HepG2 (cell line): ENCODE results near the gene SLC6A12. TPM values are rescaled to one million over a fixed set of nuclear protein-coding genes. Genes with fewer than 3 reads are reported as not detected.

Source experiments
- ATAC-seq: fragments of 200-7000 bp; cut with Tn5 transposase; 3 replicates; pipeline ENCODE4 v1.9.1; 2020; ENCODE audit warnings: mild to moderate bottlenecking, moderate library complexity
- BruUV-seq: library from RNA; stranded (reverse); fragments of 400-500 nt; replicated peaks from 2 replicates; lab custom pipeline; 2021; lab: Mats Ljungman, UMichigan
- CTCF ChIA-PET: fragments of 300-600 bp; formaldehyde crosslinking; extraction: SDS; loops from one replicate; lab custom pipeline; 2021; ENCODE audit warnings: low total read pairs, inconsistent platforms, low intra/inter-chr PET ratio; lab: Yijun Ruan, JAX
- POLR2A ChIA-PET: fragments of 350-600 bp; sonication (Branson Sonifier 250); formaldehyde crosslinking; loops from one replicate; lab custom pipeline; 2020; ENCODE audit warnings: antibody characterized with exemption, inconsistent platforms; lab: Yijun Ruan, JAX
- DNase-seq: peaks from one replicate; pipeline ENCODE4 v3.0.0-alpha.2; 2015; ENCODE audit warnings: low spot score
- FAIRE-seq: peaks from 3 replicates; lab custom pipeline; 2011; peaks lifted over from hg19 to GRCh38; lab: Jason Lieb, UNC
- H2AFZ ChIP-seq: one replicate; pipeline ENCODE4 v1.6.1; 2011; ENCODE audit warnings: low read length, inconsistent platforms
- H3K27ac ChIP-seq: fragments of 300-600 bp; 3 replicates; pipeline ENCODE4 v1.8.0; 2011; ENCODE audit warnings: mixed run types, mild to moderate bottlenecking, mixed read lengths, low read length, inconsistent platforms; ENCODE audit not compliant: insufficient read depth; ENCODE audit errors: extremely low read length
- H3K27me3 ChIP-seq, 2 experiments: fragments of 200-600 bp in 1 of 2; 2 replicates in 1 of 2; 3 replicates in 1 of 2; pipeline versions ENCODE4 v1.6.0 to v1.8.0; 2011; ENCODE audit warnings: low read length in 2 of 2, mild to moderate bottlenecking in 2 of 2, moderate library complexity in 2 of 2, inconsistent platforms in 1 of 2; ENCODE audit not compliant: insufficient read depth in 2 of 2, control insufficient read depth in 1 of 2
- H3K36me3 ChIP-seq, 2 experiments: fragments of 200-600 bp in 1 of 2; replicated peaks in 1 of 2; 2 replicates in 1 of 2; 3 replicates in 1 of 2; pipeline versions ENCODE4 v1.5.1 to v1.8.0; 2011; ENCODE audit warnings: low read length in 2 of 2, inconsistent platforms in 1 of 2; ENCODE audit not compliant: insufficient read depth in 2 of 2, control insufficient read depth in 1 of 2
- H3K4me1 ChIP-seq: 2 replicates; pipeline ENCODE4 v1.5.1; 2012; ENCODE audit warnings: low read length, inconsistent platforms; ENCODE audit not compliant: insufficient read depth
- H3K4me2 ChIP-seq: 2 replicates; pipeline ENCODE4 v1.6.0; 2011; ENCODE audit warnings: low read depth, low read length, inconsistent platforms
- H3K4me3 ChIP-seq, 3 experiments: fragments of 200-600 bp in 1 of 3; sonication (generic), shearing (Covaris generic) in 1 of 3; replicated peaks in 1 of 3; 2 replicates each; pipeline ENCODE4 v1.5.1; 2011 to 2016; ENCODE audit warnings: low read length in 3 of 3, inconsistent platforms in 2 of 3, low read depth in 2 of 3, mild to moderate bottlenecking in 2 of 3, control low read depth in 1 of 3, mixed read lengths in 1 of 3; ENCODE audit not compliant: insufficient read depth in 1 of 3
- H3K79me2 ChIP-seq: one replicate; pipeline ENCODE4 v1.6.1; 2011; ENCODE audit warnings: low read length, inconsistent platforms; ENCODE audit not compliant: insufficient read depth
- H3K9ac ChIP-seq: 2 replicates; pipeline ENCODE4 v1.6.0; 2011; ENCODE audit warnings: mild to moderate bottlenecking, low read depth, low read length, inconsistent platforms; ENCODE audit not compliant: insufficient read depth
- H3K9me3 ChIP-seq: 2 replicates; pipeline ENCODE4 v1.5.1; 2012; ENCODE audit warnings: mild to moderate bottlenecking, low read length
- H4K20me1 ChIP-seq: 2 replicates; pipeline ENCODE4 v1.6.0; 2011; ENCODE audit warnings: inconsistent platforms, mild to moderate bottlenecking, low read length, moderate library complexity; ENCODE audit not compliant: insufficient read depth
- ARNTL ChIP-seq: sonication (generic); formaldehyde crosslinking; IDR thresholded peaks from 2 replicates; pipeline ENCODE4 v1.4.0; 2020; ENCODE audit warnings: mild to moderate bottlenecking, missing genetic modification reagents
- CHCHD3 ChIP-seq: sonication (generic); formaldehyde crosslinking; IDR thresholded peaks from 2 replicates; pipeline ENCODE4 v1.8.0; 2022; ENCODE audit warnings: mild to moderate bottlenecking, missing genetic modification reagents, moderate library complexity
- DZIP1 ChIP-seq: sonication (generic); formaldehyde crosslinking; IDR thresholded peaks from 2 replicates; pipeline ENCODE4 v1.5.0; 2020; ENCODE audit warnings: mild to moderate bottlenecking, missing genetic modification reagents
- MED13 ChIP-seq: sonication (generic); formaldehyde crosslinking; IDR thresholded peaks from 2 replicates; pipeline ENCODE4 v1.5.0; 2020; ENCODE audit warnings: missing genetic modification reagents
- SMARCE1 ChIP-seq: fragments of 450-650 bp; IDR thresholded peaks from 2 replicates; pipeline ENCODE4 v1.6.1; 2017; ENCODE audit warnings: borderline replicate concordance
- SRSF4 ChIP-seq: fragments of 200-400 bp; formaldehyde crosslinking; IDR thresholded peaks from one replicate; pipeline ENCODE4 v1.6.1; 2018; ENCODE audit warnings: mild to moderate bottlenecking, low read depth, low read length, moderate library complexity; ENCODE audit not compliant: poor library complexity, severe bottlenecking
- U2AF2 ChIP-seq: fragments of 200-400 bp; formaldehyde crosslinking; IDR thresholded peaks from 2 replicates; pipeline ENCODE4 v1.6.1; 2017; ENCODE audit warnings: low read depth, mild to moderate bottlenecking, low read length
- ZNF343 ChIP-seq: sonication (generic); formaldehyde crosslinking; IDR thresholded peaks from 2 replicates; pipeline ENCODE4 v1.4.0; 2020; ENCODE audit warnings: mild to moderate bottlenecking, missing genetic modification reagents
- ZNF709 ChIP-seq: sonication (generic); formaldehyde crosslinking; IDR thresholded peaks from 2 replicates; pipeline ENCODE4 v1.5.0; 2020; ENCODE audit warnings: mild to moderate bottlenecking, missing genetic modification reagents
- WGBS: methylation state at CpG from one replicate; pipeline ENCODE4 v1.1.6; 2017; ENCODE audit warnings: low lambda C conversion rate; 5-methylcytosine and 5-hydroxymethylcytosine counted together
- in situ Hi-C: cut with HindIII; loops from 2 replicates; pipeline ENCODE4 v1.10.0; 2017; ENCODE audit warnings: low pct_unique_long_range_greater_than_20kb; ENCODE audit not compliant: extremely low pct_ligation_motif_present
- intact Hi-C: fragments of 100-400 bp; cut with micrococcal nuclease; formaldehyde crosslinking; loops from one replicate; pipeline ENCODE4 v1.10.0; 2022; ENCODE audit not compliant: unreplicated experiment
- polyA plus RNA-seq, 8 experiments: library from polyadenylated mRNA; depleted of rRNA in 3 of 8; stranded (reverse) in 7 of 8; unstranded in 1 of 8; fragments of >200 nt; fragmentation: Illumina TruSeq in 4 of 8; extraction: Trizol in 4 of 8; gene quantifications; 2 replicates each; pipeline versions ENCODE4 v1.2.1 to v1.2.3, GENCODE V29; 2011 to 2016; ENCODE audit warnings: low read depth in 4 of 8, missing spikeins in 1 of 8, mixed read lengths in 1 of 8; ENCODE audit not compliant: insufficient read depth in 1 of 8
- total RNA-seq, 5 experiments: library from RNA; depleted of rRNA; stranded (reverse); fragments of >200 nt; fragmentation: Illumina TruSeq; extraction: Trizol; gene quantifications; 2 replicates each; pipeline ENCODE4 v1.2.3, GENCODE V29; 2016; ENCODE audit warnings: low read depth in 1 of 5
- TF ChIP-seq, protein P1 (sequence below): sonication (generic); formaldehyde crosslinking; IDR thresholded peaks from 2 replicates; pipeline ENCODE4 v1.8.1; 2023; ENCODE audit warnings: mild to moderate bottlenecking, missing genetic modification reagents
- TF ChIP-seq, protein P2 (sequence below): sonication (generic); formaldehyde crosslinking; IDR thresholded peaks from 2 replicates; pipeline ENCODE4 v1.4.0; 2020; ENCODE audit warnings: missing genetic modification reagents; ENCODE audit errors: not compliant biosample characterization
- TF ChIP-seq, protein P3 (sequence below): IDR thresholded peaks from 2 replicates; pipeline ENCODE4 v1.6.1; 2016; ENCODE audit warnings: low read depth, control low read depth
- TF ChIP-seq, protein P4 (sequence below): sonication (generic); formaldehyde crosslinking; IDR thresholded peaks from 2 replicates; pipeline ENCODE4 v1.5.0; 2020; ENCODE audit warnings: mild to moderate bottlenecking, missing genetic modification reagents, moderate library complexity

SLC6A12 gene
- total and polyA plus RNA-seq, 2 of the 13 experiments (the other 11 are each of a cell fraction or from before 2014, with no cell fraction given) = 3.7 to 18.8 TPM

- in situ Hi-C loops = no loop called here
- H3K27ac ChIP-seq = no peak overlapping the region
- H3K79me2 ChIP-seq = no peaks in the 10 kb centered on the region
- WGBS = 74% methylated on average over 5 of the region's 10 CpGs
- no peak for ATAC-seq
- peaks cover 6% of the 10 kb centered on the region; the same call in 1 of the 2 replicates for H3K4me1 ChIP-seq
- no peak overlapping the region for H3K4me2 ChIP-seq
- no TSS peak for BruUV-seq
- DNase-seq = no peak
- no peaks in the 10 kb centered on the region; a peak in 2 of 5 replicates for H3K27me3 ChIP-seq
- H3K9ac ChIP-seq = no peak overlapping the region
- ChIA-PET POLR2A (no interaction called here), CTCF (no interaction called here)
- no peak overlapping the region for H2AFZ ChIP-seq
- FAIRE-seq = no peak
- no peaks in the 10 kb centered on the region for H4K20me1 ChIP-seq
- H3K9me3 ChIP-seq = no peaks in the 10 kb centered on the region
- H3K36me3 ChIP-seq = no peaks in the 10 kb centered on the region
- intact Hi-C loops = no loop called here
- TF ChIP-seq DZIP1 (CRISPR knock-in tag) (no peak), U2AF2 (no peak), ZNF343 (CRISPR knock-in tag) (no peak), ARNTL (CRISPR knock-in tag) (no peak), SMARCE1 (no peak), MED13 (CRISPR knock-in tag) (no peak), ZNF709 (CRISPR knock-in tag) (no peak), SRSF4 (no peak), CHCHD3 (CRISPR knock-in tag) (no peak)
- TF ChIP-seq, protein P1, sequence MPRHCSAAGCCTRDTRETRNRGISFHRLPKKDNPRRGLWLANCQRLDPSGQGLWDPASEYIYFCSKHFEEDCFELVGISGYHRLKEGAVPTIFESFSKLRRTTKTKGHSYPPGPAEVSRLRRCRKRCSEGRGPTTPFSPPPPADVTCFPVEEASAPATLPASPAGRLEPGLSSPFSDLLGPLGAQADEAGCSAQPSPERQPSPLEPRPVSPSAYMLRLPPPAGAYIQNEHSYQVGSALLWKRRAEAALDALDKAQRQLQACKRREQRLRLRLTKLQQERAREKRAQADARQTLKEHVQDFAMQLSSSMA (CRISPR knock-in tag) = no peak
- TF ChIP-seq, protein P2, sequence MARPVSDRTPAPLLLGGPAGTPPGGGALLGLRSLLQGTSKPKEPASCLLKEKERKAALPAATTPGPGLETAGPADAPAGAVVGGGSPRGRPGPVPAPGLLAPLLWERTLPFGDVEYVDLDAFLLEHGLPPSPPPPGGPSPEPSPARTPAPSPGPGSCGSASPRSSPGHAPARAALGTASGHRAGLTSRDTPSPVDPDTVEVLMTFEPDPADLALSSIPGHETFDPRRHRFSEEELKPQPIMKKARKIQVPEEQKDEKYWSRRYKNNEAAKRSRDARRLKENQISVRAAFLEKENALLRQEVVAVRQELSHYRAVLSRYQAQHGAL (CRISPR knock-in tag) = no peak
- TF ChIP-seq, protein P3, sequence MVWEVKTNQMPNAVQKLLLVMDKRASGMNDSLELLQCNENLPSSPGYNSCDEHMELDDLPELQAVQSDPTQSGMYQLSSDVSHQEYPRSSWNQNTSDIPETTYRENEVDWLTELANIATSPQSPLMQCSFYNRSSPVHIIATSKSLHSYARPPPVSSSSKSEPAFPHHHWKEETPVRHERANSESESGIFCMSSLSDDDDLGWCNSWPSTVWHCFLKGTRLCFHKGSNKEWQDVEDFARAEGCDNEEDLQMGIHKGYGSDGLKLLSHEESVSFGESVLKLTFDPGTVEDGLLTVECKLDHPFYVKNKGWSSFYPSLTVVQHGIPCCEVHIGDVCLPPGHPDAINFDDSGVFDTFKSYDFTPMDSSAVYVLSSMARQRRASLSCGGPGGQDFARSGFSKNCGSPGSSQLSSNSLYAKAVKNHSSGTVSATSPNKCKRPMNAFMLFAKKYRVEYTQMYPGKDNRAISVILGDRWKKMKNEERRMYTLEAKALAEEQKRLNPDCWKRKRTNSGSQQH (CRISPR knock-in tag) = no peak
- TF ChIP-seq, protein P4, sequence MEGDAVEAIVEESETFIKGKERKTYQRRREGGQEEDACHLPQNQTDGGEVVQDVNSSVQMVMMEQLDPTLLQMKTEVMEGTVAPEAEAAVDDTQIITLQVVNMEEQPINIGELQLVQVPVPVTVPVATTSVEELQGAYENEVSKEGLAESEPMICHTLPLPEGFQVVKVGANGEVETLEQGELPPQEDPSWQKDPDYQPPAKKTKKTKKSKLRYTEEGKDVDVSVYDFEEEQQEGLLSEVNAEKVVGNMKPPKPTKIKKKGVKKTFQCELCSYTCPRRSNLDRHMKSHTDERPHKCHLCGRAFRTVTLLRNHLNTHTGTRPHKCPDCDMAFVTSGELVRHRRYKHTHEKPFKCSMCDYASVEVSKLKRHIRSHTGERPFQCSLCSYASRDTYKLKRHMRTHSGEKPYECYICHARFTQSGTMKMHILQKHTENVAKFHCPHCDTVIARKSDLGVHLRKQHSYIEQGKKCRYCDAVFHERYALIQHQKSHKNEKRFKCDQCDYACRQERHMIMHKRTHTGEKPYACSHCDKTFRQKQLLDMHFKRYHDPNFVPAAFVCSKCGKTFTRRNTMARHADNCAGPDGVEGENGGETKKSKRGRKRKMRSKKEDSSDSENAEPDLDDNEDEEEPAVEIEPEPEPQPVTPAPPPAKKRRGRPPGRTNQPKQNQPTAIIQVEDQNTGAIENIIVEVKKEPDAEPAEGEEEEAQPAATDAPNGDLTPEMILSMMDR (CRISPR knock-in tag) = no peak
- no peak overlapping the region for H3K4me3 ChIP-seq
Observed at GRCh38 chr12:193261-193660, 20.7 kb downstream of the SLC6A12 start.
